ENCODE measurements around the gene CPN1.

- no peak for TF ChIP-seq CTCF (IDR thresholded peaks at IDR 0.05; ENCODE audit: low read depth, low read length)
- TF ChIP-seq EZH2phosphoT487 (IDR thresholded peaks at IDR 0.05; ENCODE audit: low read depth) = no peak
Observed at GRCh38 chr10:100008708-100009282, 72.9 kb downstream of the CPN1 start.
